Measurements from ENCODE around the gene CERCAM.

Gene CERCAM

DNA sequence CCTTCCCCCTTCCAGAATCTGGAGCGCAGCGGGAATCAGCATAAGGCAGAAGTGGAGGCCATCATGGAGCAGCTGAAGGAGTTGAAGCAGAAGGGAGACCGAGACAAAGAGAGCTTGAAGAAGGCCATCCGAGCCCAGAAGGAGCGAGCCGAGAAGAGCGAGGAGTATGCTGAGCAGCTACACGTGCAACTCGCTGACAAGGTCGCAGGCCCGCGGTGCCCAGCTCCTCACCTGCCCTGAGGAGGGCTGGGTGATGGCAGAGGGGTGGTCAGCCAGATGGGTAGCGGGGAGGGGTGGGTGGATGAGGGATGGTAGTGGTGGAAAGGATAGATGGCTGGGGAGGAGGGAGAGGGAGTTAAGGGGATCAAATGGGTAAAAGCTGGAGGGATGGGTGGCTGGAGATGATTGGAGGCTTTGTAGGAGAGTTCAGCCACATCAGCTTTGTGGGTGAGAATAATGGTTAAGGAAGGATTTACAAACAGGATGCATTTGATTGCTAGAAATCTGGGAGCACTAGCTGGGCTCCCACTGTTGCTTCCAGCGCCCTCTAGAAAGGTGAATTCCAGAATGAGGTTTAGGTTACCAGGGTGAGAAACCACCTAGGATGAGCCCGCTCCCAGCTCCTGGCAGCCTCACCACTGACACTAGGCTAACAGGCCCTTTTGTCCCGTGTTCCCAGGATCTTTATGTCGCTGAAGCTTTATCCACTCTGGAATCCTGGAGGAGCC lies 64.2 kb downstream of the CERCAM start:
- TF ChIP-seq, protein P1, sequence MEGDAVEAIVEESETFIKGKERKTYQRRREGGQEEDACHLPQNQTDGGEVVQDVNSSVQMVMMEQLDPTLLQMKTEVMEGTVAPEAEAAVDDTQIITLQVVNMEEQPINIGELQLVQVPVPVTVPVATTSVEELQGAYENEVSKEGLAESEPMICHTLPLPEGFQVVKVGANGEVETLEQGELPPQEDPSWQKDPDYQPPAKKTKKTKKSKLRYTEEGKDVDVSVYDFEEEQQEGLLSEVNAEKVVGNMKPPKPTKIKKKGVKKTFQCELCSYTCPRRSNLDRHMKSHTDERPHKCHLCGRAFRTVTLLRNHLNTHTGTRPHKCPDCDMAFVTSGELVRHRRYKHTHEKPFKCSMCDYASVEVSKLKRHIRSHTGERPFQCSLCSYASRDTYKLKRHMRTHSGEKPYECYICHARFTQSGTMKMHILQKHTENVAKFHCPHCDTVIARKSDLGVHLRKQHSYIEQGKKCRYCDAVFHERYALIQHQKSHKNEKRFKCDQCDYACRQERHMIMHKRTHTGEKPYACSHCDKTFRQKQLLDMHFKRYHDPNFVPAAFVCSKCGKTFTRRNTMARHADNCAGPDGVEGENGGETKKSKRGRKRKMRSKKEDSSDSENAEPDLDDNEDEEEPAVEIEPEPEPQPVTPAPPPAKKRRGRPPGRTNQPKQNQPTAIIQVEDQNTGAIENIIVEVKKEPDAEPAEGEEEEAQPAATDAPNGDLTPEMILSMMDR (IDR thresholded peaks at IDR 0.05; ENCODE audit: poor library complexity, severe bottlenecking): no peak
- Histone ChIP-seq H3K4me1 (ENCODE audit: insufficient read depth, poor library complexity, severe bottlenecking) (no peaks in the 10 kb centered on the region), H3K36me3 (ENCODE audit: low read depth) (peaks cover 82% of the 10 kb centered on the region), H3K9me3 (ENCODE audit: severe bottlenecking) (no peaks in the 10 kb centered on the region), H3K4me3 (ENCODE audit: severe bottlenecking) (no peak overlapping the region), H3K27ac (ENCODE audit: poor library complexity, severe bottlenecking) (no peak overlapping the region), H3K27me3 (ENCODE audit: insufficient read depth, poor library complexity, severe bottlenecking) (no peaks in the 10 kb centered on the region)
- ATAC-seq (ENCODE audit: low read depth): no peak
- DNase-seq (ENCODE audit: low spot score): no peak

DNA sequence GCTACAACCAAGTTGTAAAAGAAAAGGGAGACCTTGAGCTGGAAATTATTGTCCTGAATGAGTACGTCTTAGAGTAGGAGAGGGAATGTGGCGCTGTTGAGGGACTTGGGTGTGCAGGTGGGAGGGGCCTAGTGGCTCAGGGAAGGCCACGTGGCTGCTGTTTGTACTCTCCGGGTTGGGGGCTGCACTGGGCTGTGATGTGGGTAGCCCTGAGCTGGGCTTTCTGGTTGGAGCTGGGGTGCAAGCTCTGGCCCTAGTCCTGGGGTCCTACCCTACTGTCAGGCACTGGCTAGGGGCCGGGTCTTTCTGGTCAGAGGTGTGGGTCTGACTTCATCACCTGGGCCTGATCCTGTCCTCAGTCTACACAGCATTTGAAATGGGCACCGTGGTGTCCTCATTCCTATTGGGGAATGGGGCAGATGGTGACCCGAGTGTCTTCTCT lies 64.8 kb downstream of the CERCAM start:
- no peak for DNase-seq (ENCODE audit: low spot score)
- no peak for ATAC-seq (ENCODE audit: low read depth)

DNA sequence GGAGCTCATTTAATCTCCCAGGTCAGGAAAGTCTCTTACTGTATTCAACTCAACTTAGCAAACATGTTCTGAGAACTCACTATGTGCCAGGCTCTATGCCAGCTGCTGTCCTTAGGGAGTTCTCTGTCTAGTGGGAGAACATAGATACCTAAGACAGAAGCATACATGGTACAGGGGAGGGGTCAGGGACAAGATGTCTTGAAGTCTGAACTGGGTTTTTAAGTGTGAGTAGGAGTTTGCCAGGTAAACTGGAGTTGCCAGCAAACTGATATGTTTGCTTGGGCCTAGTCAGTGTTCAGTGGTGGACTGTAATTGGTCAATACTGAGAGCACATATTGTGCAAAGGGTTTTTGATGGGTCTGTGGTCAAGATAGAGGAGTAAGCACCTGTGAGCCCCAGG lies 65.5 kb downstream of the CERCAM start:
- DNase-seq (ENCODE audit: low spot score) (no peak), ATAC-seq (ENCODE audit: low read depth) (no peak)
- TF ChIP-seq, protein P1 (IDR thresholded peaks at IDR 0.05; ENCODE audit: poor library complexity, severe bottlenecking): no peak
- Histone ChIP-seq H3K36me3 (ENCODE audit: low read depth) (peaks cover 79% of the 10 kb centered on the region), H3K9me3 (ENCODE audit: severe bottlenecking) (no peaks in the 10 kb centered on the region), H3K4me1 (ENCODE audit: insufficient read depth, poor library complexity, severe bottlenecking) (no peaks in the 10 kb centered on the region), H3K27ac (ENCODE audit: poor library complexity, severe bottlenecking) (no peak overlapping the region), H3K4me3 (ENCODE audit: severe bottlenecking) (no peak overlapping the region), H3K27me3 (ENCODE audit: insufficient read depth, poor library complexity, severe bottlenecking) (no peaks in the 10 kb centered on the region)

More for the DNA sequence above, 64.8 kb downstream of the CERCAM start:
- TF ChIP-seq, protein P1 (IDR thresholded peaks at IDR 0.05; ENCODE audit: poor library complexity, severe bottlenecking): no peak
- H3K9me3 ChIP-seq (ENCODE audit: severe bottlenecking): no peaks in the 10 kb centered on the region
- H3K4me1 ChIP-seq (ENCODE audit: insufficient read depth, poor library complexity, severe bottlenecking): no peaks in the 10 kb centered on the region
- no peak overlapping the region for H3K4me3 ChIP-seq (ENCODE audit: severe bottlenecking)
- no peak overlapping the region for H3K27ac ChIP-seq (ENCODE audit: poor library complexity, severe bottlenecking)
- H3K27me3 ChIP-seq (ENCODE audit: insufficient read depth, poor library complexity, severe bottlenecking): no peaks in the 10 kb centered on the region
- H3K36me3 ChIP-seq (ENCODE audit: low read depth): peaks cover 79% of the 10 kb centered on the region
